Measurements from ENCODE around the gene SLC6A3. TPM values are rescaled to one million over a fixed set of nuclear protein-coding genes. Genes with fewer than 3 reads are reported as not detected.

Gene SLC6A3
- total and polyA plus RNA-seq, 9 of the 15 experiments (the other 6 are each of a cell fraction or from before 2014, with no cell fraction given) = not detected

DNA sequence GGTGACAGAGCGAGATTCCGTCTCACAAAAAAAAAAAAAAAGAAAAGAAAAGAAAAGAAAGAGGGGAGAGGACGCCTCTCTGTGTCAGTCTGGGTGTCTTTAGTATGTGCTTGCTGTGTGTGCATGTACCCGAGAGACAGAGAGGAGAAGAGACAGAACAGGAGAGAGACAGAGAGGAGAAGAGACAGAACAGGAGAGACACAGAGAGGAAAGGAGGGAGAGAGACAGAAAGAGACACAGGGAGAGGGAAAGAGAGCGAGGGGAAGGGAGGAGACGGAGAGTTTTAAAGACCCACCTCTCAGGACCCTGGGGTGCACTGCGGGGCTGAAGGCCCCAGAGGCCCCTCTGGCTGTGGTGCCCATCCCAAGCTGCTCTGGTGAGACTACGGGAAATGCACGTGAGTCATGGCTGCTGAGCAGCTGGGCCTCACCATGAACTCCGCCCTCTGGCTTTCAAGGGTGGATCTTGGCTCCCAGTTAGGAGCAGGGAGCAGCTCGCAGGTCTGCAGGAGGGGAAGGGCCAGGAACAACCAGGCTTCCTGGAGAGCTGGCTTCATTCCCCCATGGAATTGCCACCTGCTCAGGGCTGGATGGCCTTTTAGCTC lies 7.9 kb downstream of the SLC6A3 start (continued):
- TF ChIP-seq, protein P1, sequence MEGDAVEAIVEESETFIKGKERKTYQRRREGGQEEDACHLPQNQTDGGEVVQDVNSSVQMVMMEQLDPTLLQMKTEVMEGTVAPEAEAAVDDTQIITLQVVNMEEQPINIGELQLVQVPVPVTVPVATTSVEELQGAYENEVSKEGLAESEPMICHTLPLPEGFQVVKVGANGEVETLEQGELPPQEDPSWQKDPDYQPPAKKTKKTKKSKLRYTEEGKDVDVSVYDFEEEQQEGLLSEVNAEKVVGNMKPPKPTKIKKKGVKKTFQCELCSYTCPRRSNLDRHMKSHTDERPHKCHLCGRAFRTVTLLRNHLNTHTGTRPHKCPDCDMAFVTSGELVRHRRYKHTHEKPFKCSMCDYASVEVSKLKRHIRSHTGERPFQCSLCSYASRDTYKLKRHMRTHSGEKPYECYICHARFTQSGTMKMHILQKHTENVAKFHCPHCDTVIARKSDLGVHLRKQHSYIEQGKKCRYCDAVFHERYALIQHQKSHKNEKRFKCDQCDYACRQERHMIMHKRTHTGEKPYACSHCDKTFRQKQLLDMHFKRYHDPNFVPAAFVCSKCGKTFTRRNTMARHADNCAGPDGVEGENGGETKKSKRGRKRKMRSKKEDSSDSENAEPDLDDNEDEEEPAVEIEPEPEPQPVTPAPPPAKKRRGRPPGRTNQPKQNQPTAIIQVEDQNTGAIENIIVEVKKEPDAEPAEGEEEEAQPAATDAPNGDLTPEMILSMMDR (IDR thresholded peaks at IDR 0.05 in 2 of 3, conservative IDR thresholded peaks at IDR 0.05 in 1 of 3; ENCODE audit: insufficient read depth in 2 of 3, low read depth in 1 of 3, low read length in 3 of 3) = peak in 1 of 3 experiments; percentile 19; a peak in 1 of 6 replicates
- peak in 1 of 3 experiments; percentile 62 for TF ChIP-seq YY1 (IDR thresholded peaks at IDR 0.05; ENCODE audit: borderline replicate concordance in 1 of 3, control insufficient read depth in 1 of 3, extremely low read depth in 1 of 3, insufficient read depth in 3 of 3, insufficient read length in 1 of 3, insufficient replicate concordance in 2 of 3, low read depth in 1 of 3, low read length in 2 of 3)
- TF ChIP-seq BMI1 (IDR thresholded peaks at IDR 0.05; ENCODE audit: low read length) = no peak
- no peak for TF ChIP-seq FOXA3 (CRISPR knock-in tag; conservative IDR thresholded peaks at IDR 0.05 in 1 of 2, IDR thresholded peaks at IDR 0.05 in 1 of 2)

DNA sequence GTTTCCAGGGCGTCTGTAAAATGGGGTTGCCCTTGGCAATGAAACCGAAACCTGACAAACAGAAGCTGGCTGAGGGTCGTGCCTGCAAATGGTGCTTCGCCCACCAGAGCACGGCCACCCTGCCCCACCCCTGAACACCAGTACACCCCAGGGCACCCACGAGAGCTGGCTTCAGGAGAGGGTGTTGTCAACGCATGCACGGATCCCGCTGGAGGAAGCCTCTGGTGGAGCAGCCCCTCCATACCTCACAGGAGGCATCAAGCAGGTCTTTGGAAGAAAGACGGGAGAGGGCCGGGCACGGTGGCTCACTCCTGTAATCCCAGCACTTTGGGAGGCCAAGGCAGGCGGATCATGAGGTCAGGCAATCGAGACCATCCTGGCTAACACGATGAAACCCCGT lies 8.6 kb downstream of the SLC6A3 start:
- WGBS (ENCODE audit: insufficient coverage, low coverage, missing lambda C conversion rate) = 2% methylated on average over 16 of the region's 16 CpGs
- BruUV-seq (replicated peaks) = no TSS peak
- DNase-seq (ENCODE audit: extremely low read depth in 1 of 4, low spot score in 3 of 4) = no peak
- TF ChIP-seq POLR2B (IDR thresholded peaks at IDR 0.05; ENCODE audit: low read depth, partially characterized antibody) (no peak), ZBTB17 (CRISPR knock-in tag; IDR thresholded peaks at IDR 0.05) (no peak), ZNF23 (CRISPR knock-in tag; IDR thresholded peaks at IDR 0.05) (no peak), ZNF354B (CRISPR knock-in tag; IDR thresholded peaks at IDR 0.05) (no peak), MEF2A (IDR thresholded peaks at IDR 0.05; ENCODE audit: control insufficient read depth, low read depth, low read length) (no peak), MTF1 (CRISPR knock-in tag; IDR thresholded peaks at IDR 0.05; ENCODE audit: borderline replicate concordance) (no peak), POLR3A (IDR thresholded peaks at IDR 0.05; ENCODE audit: borderline replicate concordance, extremely low read depth, insufficient read depth, insufficient read length) (no peak), SUPT5H (IDR thresholded peaks at IDR 0.05) (no peak), ZNF41 (CRISPR knock-in tag; conservative IDR thresholded peaks at IDR 0.05) (no peak), ZBTB1 (CRISPR knock-in tag; IDR thresholded peaks at IDR 0.05; ENCODE audit: borderline replicate concordance, low read depth) (no peak)
- TF ChIP-seq, protein P2, sequence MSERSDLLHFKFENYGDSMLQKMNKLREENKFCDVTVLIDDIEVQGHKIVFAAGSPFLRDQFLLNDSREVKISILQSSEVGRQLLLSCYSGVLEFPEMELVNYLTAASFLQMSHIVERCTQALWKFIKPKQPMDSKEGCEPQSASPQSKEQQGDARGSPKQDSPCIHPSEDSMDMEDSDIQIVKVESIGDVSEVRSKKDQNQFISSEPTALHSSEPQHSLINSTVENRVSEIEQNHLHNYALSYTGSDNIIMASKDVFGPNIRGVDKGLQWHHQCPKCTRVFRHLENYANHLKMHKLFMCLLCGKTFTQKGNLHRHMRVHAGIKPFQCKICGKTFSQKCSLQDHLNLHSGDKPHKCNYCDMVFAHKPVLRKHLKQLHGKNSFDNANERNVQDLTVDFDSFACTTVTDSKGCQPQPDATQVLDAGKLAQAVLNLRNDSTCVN (CRISPR knock-in tag; IDR thresholded peaks at IDR 0.05) = no peak
- TF ChIP-seq, protein P3, sequence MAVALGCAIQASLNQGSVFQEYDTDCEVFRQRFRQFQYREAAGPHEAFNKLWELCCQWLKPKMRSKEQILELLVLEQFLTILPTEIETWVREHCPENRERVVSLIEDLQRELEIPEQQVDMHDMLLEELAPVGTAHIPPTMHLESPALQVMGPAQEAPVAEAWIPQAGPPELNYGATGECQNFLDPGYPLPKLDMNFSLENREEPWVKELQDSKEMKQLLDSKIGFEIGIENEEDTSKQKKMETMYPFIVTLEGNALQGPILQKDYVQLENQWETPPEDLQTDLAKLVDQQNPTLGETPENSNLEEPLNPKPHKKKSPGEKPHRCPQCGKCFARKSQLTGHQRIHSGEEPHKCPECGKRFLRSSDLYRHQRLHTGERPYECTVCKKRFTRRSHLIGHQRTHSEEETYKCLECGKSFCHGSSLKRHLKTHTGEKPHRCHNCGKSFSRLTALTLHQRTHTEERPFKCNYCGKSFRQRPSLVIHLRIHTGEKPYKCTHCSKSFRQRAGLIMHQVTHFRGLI (CRISPR knock-in tag; IDR thresholded peaks at IDR 0.05) = no peak

More for the DNA sequence above, 8.6 kb downstream of the SLC6A3 start:
- ATAC-seq = no peak
- intact Hi-C loops (cut with micrococcal nuclease) = no loop called here
- Histone ChIP-seq H3K4me3 (no peak overlapping the region), H3K4me1 (replicated peaks in 1 of 2; ENCODE audit: control insufficient read depth in 2 of 2, insufficient read depth in 2 of 2, low read length in 2 of 2) (no peaks in the 10 kb centered on the region; a peak in 1 of 5 replicates), H4K20me1 (replicated peaks; ENCODE audit: control insufficient read depth, insufficient read depth, low read length) (no peaks in the 10 kb centered on the region; the same call in 1 of the 2 replicates), H3K27ac (ENCODE audit: extremely low read depth, low read depth, low read length) (no peak overlapping the region), H3K9ac (ENCODE audit: insufficient read depth in 1 of 2, low read depth in 2 of 2, low read length in 2 of 2) (no peak overlapping the region), H3K79me2 (ENCODE audit: control insufficient read depth, insufficient read depth, low read length) (no peaks in the 10 kb centered on the region), H3K9me1 (ENCODE audit: control insufficient read depth, insufficient read depth, low read length) (no peaks in the 10 kb centered on the region), H2AFZ (ENCODE audit: low read depth, low read length) (no peak overlapping the region), H3K36me3 (ENCODE audit: control insufficient read depth, insufficient read depth, low read length) (no peaks in the 10 kb centered on the region), H3K27me3 (ENCODE audit: control insufficient read depth in 2 of 2, insufficient read depth in 2 of 2, low read length in 2 of 2) (peaks cover 39 to 68% of the 10 kb centered on the region in 2 experiments), H3K4me2 (ENCODE audit: insufficient read depth, low read length) (no peak overlapping the region), H3K9me3 (replicated peaks; ENCODE audit: control insufficient read depth, insufficient read depth, low read depth, low read length) (no peaks in the 10 kb centered on the region)
- in situ Hi-C loops (cut with MboI) = no loop called here
- ChIA-PET CTCF (ENCODE audit: low intra/inter-chr PET ratio) (no interaction called here), POLR2A (no interaction called here)
- FAIRE-seq = no peak
